Hair follicular keratinocyte (primary cell): Measurements from ENCODE around the gene KIF25. TPM values are rescaled to one million over a fixed set of nuclear protein-coding genes. Genes with fewer than 3 reads are reported as not detected.

Source experiments
- total RNA-seq: library from RNA; depleted of rRNA; stranded (reverse); fragments of >200 nt; gene quantifications from 2 replicates; pipeline ENCODE4 v1.2.3, GENCODE V29; 2015

KIF25 gene
- total RNA-seq = not detected in 2 replicates

GRCh38 chr6:167997642-167998041 lies at the start of gene KIF25:
KIF25 (plus strand) TSS chr6:167997671; CDS start chr6:168029586, 31,915 bp downstream.

GRCh38 chr6:168078943-168079405 lies 81.5 kb downstream of the KIF25 start, which contains the start of gene FRMD1:
FRMD1 (minus strand) TSS chr6:168079212; CDS start chr6:168079094, 118 bp downstream.

Other genes starting within 250 kb of the KIF25 start
- 52.1 and 55.1 TPM in 2 replicates for gene AFDN, start 170.8 kb upstream of the KIF25 start, total RNA-seq
- not detected in 2 replicates for gene FRMD1, start 81.5 kb downstream of the KIF25 start, total RNA-seq